ENCODE measurements around the gene NCOA3. TPM values are rescaled to one million over a fixed set of nuclear protein-coding genes. Genes with fewer than 3 reads are reported as not detected.
"Not testable (repeated sequence)": the region's sequence is repeated elsewhere in the genome, so short reads cannot be mapped to it uniquely, and the experiment has no call there.

NCOA3 gene
- polyA plus RNA-seq, 3 donors: 13.5 to 21.8 (median 21.3) TPM

GRCh38 chr20:47461120-47461685, 40.5 kb upstream of the NCOA3 start:
- no peak for DNase-seq
- WGBS (ENCODE audit: insufficient coverage): 100% methylated on average over 1 of the region's 5 CpGs
- H3K4me2 ChIP-seq (replicated peaks; ENCODE audit: extremely low read depth, low read length, poor library complexity, severe bottlenecking): no peak overlapping the region
- H4K20me1 ChIP-seq (ENCODE audit: insufficient read depth, low read length): no peaks in the 10 kb centered on the region
- H3K4me3 ChIP-seq (replicated peaks in 1 of 3; ENCODE audit: low read depth in 2 of 3, low read length in 3 of 3): no peak overlapping the region
- no peaks in the 10 kb centered on the region for H3K36me3 ChIP-seq (replicated peaks in 1 of 2; ENCODE audit: control insufficient read depth in 1 of 2, insufficient read depth in 2 of 2, low read length in 2 of 2)
- H3K4me3 Mint-ChIP-seq: no peak overlapping the region
- TF ChIP-seq CTCF (IDR thresholded peaks at IDR 0.05): no peak
- no peak overlapping the region for H3K9ac ChIP-seq (ENCODE audit: insufficient read depth, low read length, poor library complexity, severe bottlenecking)
- H3K9me3 Mint-ChIP-seq: no peaks in the 10 kb centered on the region
- H2AFZ ChIP-seq (ENCODE audit: insufficient read depth, low read depth, low read length, poor library complexity, severe bottlenecking): no peak overlapping the region
- peaks cover 0 to 6% (median 2%) of the 10 kb centered on the region in 3 donors for H3K27me3 Mint-ChIP-seq (ENCODE audit: low read depth in 3 of 3)
- H3K4me1 ChIP-seq (ENCODE audit: control insufficient read depth in 1 of 2, insufficient read depth in 2 of 2, low read length in 2 of 2): peaks cover 10 to 15% of the 10 kb centered on the region in 2 donors
- no peak overlapping the region for H3K27ac Mint-ChIP-seq
- no peaks in the 10 kb centered on the region for H3K36me3 Mint-ChIP-seq
- peaks cover 17% of the 10 kb centered on the region for H3K4me1 Mint-ChIP-seq
- no peaks in the 10 kb centered on the region for H3K27me3 ChIP-seq (ENCODE audit: control insufficient read depth in 2 of 2, insufficient read depth in 2 of 2, low read length in 2 of 2)
- H3K9me3 ChIP-seq (replicated peaks in 1 of 2; ENCODE audit: control insufficient read depth in 1 of 2, insufficient read depth in 1 of 2, low read length in 2 of 2): no peaks in the 10 kb centered on the region
- no peaks in the 10 kb centered on the region for H3K79me2 ChIP-seq (ENCODE audit: insufficient read depth, low read length)
- H3K27ac ChIP-seq (ENCODE audit: low read depth in 1 of 2, low read length in 2 of 2): no peak overlapping the region
- intact Hi-C loops (cut with micrococcal nuclease): no loop called here

GRCh38 chr20:47461906-47462305, 39.8 kb upstream of the NCOA3 start:
- H3K27me3 ChIP-seq (ENCODE audit: control insufficient read depth in 2 of 2, insufficient read depth in 2 of 2, low read length in 2 of 2); intact Hi-C loops (cut with micrococcal nuclease); H3K9ac ChIP-seq (ENCODE audit: insufficient read depth, low read length, poor library complexity, severe bottlenecking); H4K20me1 ChIP-seq (ENCODE audit: insufficient read depth, low read length); H3K27ac ChIP-seq (ENCODE audit: low read depth in 1 of 2, low read length in 2 of 2); DNase-seq; H2AFZ ChIP-seq (ENCODE audit: insufficient read depth, low read depth, low read length, poor library complexity, severe bottlenecking); H3K4me2 ChIP-seq (replicated peaks; ENCODE audit: extremely low read depth, low read length, poor library complexity, severe bottlenecking); H3K9me3 ChIP-seq (replicated peaks in 1 of 2; ENCODE audit: control insufficient read depth in 1 of 2, insufficient read depth in 1 of 2, low read length in 2 of 2); H3K79me2 ChIP-seq (ENCODE audit: insufficient read depth, low read length); H3K36me3 Mint-ChIP-seq; H3K27me3 Mint-ChIP-seq (ENCODE audit: low read depth in 3 of 3); H3K4me3 ChIP-seq (replicated peaks in 1 of 3; ENCODE audit: low read depth in 2 of 3, low read length in 3 of 3); H3K4me3 Mint-ChIP-seq; H3K36me3 ChIP-seq (replicated peaks in 1 of 2; ENCODE audit: control insufficient read depth in 1 of 2, insufficient read depth in 2 of 2, low read length in 2 of 2); H3K9me3 Mint-ChIP-seq; H3K27ac Mint-ChIP-seq: not testable (repeated sequence)
- peaks cover 10 to 15% of the 10 kb centered on the region in 2 donors for H3K4me1 ChIP-seq (ENCODE audit: control insufficient read depth in 1 of 2, insufficient read depth in 2 of 2, low read length in 2 of 2)
- H3K4me1 Mint-ChIP-seq: peaks cover 15% of the 10 kb centered on the region
- no CpG with 5 or more reads among the region's 5 CpGs for WGBS (ENCODE audit: insufficient coverage)

Data from CD14-positive monocyte (primary cell).